H9 (cell line): ENCODE data around the gene MCF2L. TPM values are rescaled to one million over a fixed set of nuclear protein-coding genes. Genes with fewer than 3 reads are reported as not detected.

Experiments
- DNase-seq: peaks from one replicate; pipeline ENCODE4 v3.0.0-alpha.2; 2017
- H2AFZ ChIP-seq: one replicate; pipeline ENCODE4 v1.6.1; 2013; ENCODE audit warnings: mild to moderate bottlenecking, low read length, control low read depth, moderate library complexity
- H2AK5ac ChIP-seq: 2 replicates; pipeline ENCODE4 v1.6.1; 2013; ENCODE audit warnings: low read length, control low read depth, mixed read lengths; ENCODE audit not compliant: insufficient read length
- H2BK120ac ChIP-seq: one replicate; pipeline ENCODE4 v1.6.1; 2013; ENCODE audit warnings: low read depth, mild to moderate bottlenecking, low read length, control low read depth, inconsistent platforms; ENCODE audit not compliant: poor library complexity, severe bottlenecking
- H2BK12ac ChIP-seq: 2 replicates; pipeline ENCODE4 v1.6.1; 2013; ENCODE audit warnings: low read length, control low read depth, mixed read lengths, low read depth; ENCODE audit not compliant: insufficient read length
- H2BK15ac ChIP-seq: 2 replicates; pipeline ENCODE4 v1.6.1; 2013; ENCODE audit warnings: low read depth, low read length, control low read depth
- H2BK20ac ChIP-seq: one replicate; pipeline ENCODE4 v1.6.1; 2013; ENCODE audit warnings: low read depth, mild to moderate bottlenecking, low read length, control low read depth, inconsistent platforms; ENCODE audit not compliant: poor library complexity, severe bottlenecking
- H2BK5ac ChIP-seq: 2 replicates; pipeline ENCODE4 v1.6.1; 2013; ENCODE audit warnings: low read length, control low read depth, mixed read lengths; ENCODE audit not compliant: insufficient read length
- H3K14ac ChIP-seq: 2 replicates; pipeline ENCODE4 v1.6.1; 2013; ENCODE audit warnings: low read length, control low read depth; ENCODE audit not compliant: insufficient read depth
- H3K18ac ChIP-seq: 2 replicates; pipeline ENCODE4 v1.6.1; 2013; ENCODE audit warnings: low read depth, mild to moderate bottlenecking, mixed read lengths, low read length, control low read depth; ENCODE audit not compliant: insufficient read length
- H3K23ac ChIP-seq: 2 replicates; pipeline ENCODE4 v1.6.1; 2013; ENCODE audit warnings: low read length, control low read depth, mixed read lengths, low read depth; ENCODE audit not compliant: insufficient read length
- H3K23me2 ChIP-seq: 2 replicates; pipeline ENCODE4 v1.6.1; 2013; ENCODE audit warnings: low read depth, mild to moderate bottlenecking, mixed read lengths, low read length, control low read depth; ENCODE audit not compliant: insufficient read length, poor library complexity, severe bottlenecking
- H3K27ac ChIP-seq: 2 replicates; pipeline ENCODE4 v1.5.1; 2013; ENCODE audit warnings: low read length, control low read depth, mixed read lengths, low read depth; ENCODE audit not compliant: insufficient read length
- H3K27me3 ChIP-seq: 2 replicates; pipeline ENCODE4 v1.6.1; 2013; ENCODE audit warnings: low read length, control low read depth, inconsistent platforms; ENCODE audit not compliant: insufficient read depth
- H3K4ac ChIP-seq: 2 replicates; pipeline ENCODE4 v1.6.1; 2013; ENCODE audit warnings: low read depth, mild to moderate bottlenecking, control low read depth, inconsistent platforms, low read length, moderate library complexity
- H3K4me1 ChIP-seq: 2 replicates; pipeline ENCODE4 v1.6.1; 2013; ENCODE audit warnings: low read length, control low read depth, inconsistent platforms; ENCODE audit not compliant: insufficient read depth
- H3K4me2 ChIP-seq: 2 replicates; pipeline ENCODE4 v1.6.1; 2013; ENCODE audit warnings: low read length, control low read depth, mixed read lengths; ENCODE audit not compliant: insufficient read length, insufficient read depth
- H3K56ac ChIP-seq: 2 replicates; pipeline ENCODE4 v1.6.1; 2013; ENCODE audit warnings: low read depth, mild to moderate bottlenecking, mixed read lengths, low read length, control low read depth; ENCODE audit not compliant: insufficient read length
- H3K79me1 ChIP-seq: 2 replicates; pipeline ENCODE4 v1.6.1; 2013; ENCODE audit warnings: low read depth, mild to moderate bottlenecking, moderate library complexity, low read length, control low read depth, inconsistent platforms; ENCODE audit not compliant: insufficient read depth, poor library complexity, severe bottlenecking
- H3K79me2 ChIP-seq: 2 replicates; pipeline ENCODE4 v1.6.1; 2013; ENCODE audit warnings: low read length, control low read depth, inconsistent platforms; ENCODE audit not compliant: insufficient read depth
- H3K9ac ChIP-seq: 2 replicates; pipeline ENCODE4 v1.6.1; 2013; ENCODE audit warnings: low read length, control low read depth, mixed read lengths; ENCODE audit not compliant: insufficient read length; ENCODE audit errors: extremely low read depth
- H3K9me3 ChIP-seq: one replicate; pipeline ENCODE4 v1.6.1; 2013; ENCODE audit warnings: low read depth, low read length, inconsistent platforms; ENCODE audit not compliant: control insufficient read depth
- H3T11ph ChIP-seq: one replicate; pipeline ENCODE4 v1.6.1; 2013; ENCODE audit warnings: mild to moderate bottlenecking, low read length, control low read depth, inconsistent platforms
- H4K20me1 ChIP-seq: one replicate; pipeline ENCODE4 v1.6.1; 2013; ENCODE audit not compliant: control insufficient read depth, insufficient read length, insufficient read depth
- H4K5ac ChIP-seq: 2 replicates; pipeline ENCODE4 v1.6.1; 2013; ENCODE audit warnings: low read depth, mild to moderate bottlenecking, mixed read lengths, low read length, control low read depth; ENCODE audit not compliant: insufficient read length
- H4K8ac ChIP-seq: replicated peaks from 2 replicates; pipeline ENCODE4 v1.6.1; 2013; ENCODE audit warnings: low read length, control low read depth, mixed read lengths, low read depth; ENCODE audit not compliant: insufficient read length
- H4K91ac ChIP-seq: 2 replicates; pipeline ENCODE4 v1.6.1; 2013; ENCODE audit warnings: low read depth, mild to moderate bottlenecking, moderate library complexity, mixed read lengths, low read length, control low read depth; ENCODE audit not compliant: insufficient read length
- H3K27ac Mint-ChIP-seq, 3 experiments: 2 replicates in 2 of 3; 3 replicates in 1 of 3; pipeline ENCODE4 v1.8.0; 2020 to 2021; ENCODE audit warnings: mixed read lengths in 3 of 3, mild to moderate bottlenecking in 1 of 3, moderate library complexity in 1 of 3
- H3K27me3 Mint-ChIP-seq: 2 replicates; pipeline ENCODE4 v1.8.0; 2021; ENCODE audit warnings: low read depth, mild to moderate bottlenecking, moderate library complexity, mixed read lengths
- H3K36me3 Mint-ChIP-seq, 3 experiments: 2 replicates in 2 of 3; 3 replicates in 1 of 3; pipeline ENCODE4 v1.8.0; 2020 to 2021; ENCODE audit warnings: low read depth in 3 of 3, mixed read lengths in 3 of 3; ENCODE audit not compliant: insufficient read depth in 1 of 3
- H3K4me1 Mint-ChIP-seq, 2 experiments: 2 replicates each; pipeline ENCODE4 v1.8.0; 2020; ENCODE audit warnings: mixed read lengths in 2 of 2
- H3K4me3 Mint-ChIP-seq, 2 experiments: 2 replicates in 1 of 2; 3 replicates in 1 of 2; pipeline ENCODE4 v1.8.0; 2020 to 2021; ENCODE audit warnings: mild to moderate bottlenecking in 2 of 2, mixed read lengths in 2 of 2, moderate library complexity in 1 of 2
- H3K9me3 Mint-ChIP-seq, 2 experiments: 2 replicates in 1 of 2; 3 replicates in 1 of 2; pipeline ENCODE4 v1.8.0; 2020; ENCODE audit warnings: mild to moderate bottlenecking in 2 of 2, mixed read lengths in 2 of 2, moderate library complexity in 1 of 2
- CTCF ChIP-seq: fragments of 200-600 bp; sonication (generic); conservative IDR thresholded peaks from 3 replicates; pipeline ENCODE4 v1.8.0; 2021; ENCODE audit warnings: antibody characterized with exemption, mild to moderate bottlenecking
- WGBS: extraction: QIAGEN DNeasy Blood & Tissue Kit; methylation state at CpG from one replicate; pipeline ENCODE4 v1.1.7; 2013; ENCODE audit warnings: missing lambda C conversion rate, low lambda C conversion rate, mixed read lengths; ENCODE audit not compliant: insufficient read length; ENCODE audit errors: extremely low coverage; 5-methylcytosine and 5-hydroxymethylcytosine counted together
- total RNA-seq: library from RNA; stranded (reverse); gene quantifications from 2 replicates; pipeline ENCODE4 v1.2.1, GENCODE V29; 2021

MCF2L gene
- total RNA-seq, 1 experiment from 2014 or later: 18.5 TPM

- peaks cover 39% of the 10 kb centered on the region for H3K27me3 Mint-ChIP-seq
- peaks cover 3 to 5% (median 4%) of the 10 kb centered on the region in 3 experiments; a peak in 4 of 7 replicates for H3K36me3 Mint-ChIP-seq
- peaks cover 29% of the 10 kb centered on the region; the same call in 1 of the 2 replicates for H3K27me3 ChIP-seq
- H3K56ac ChIP-seq: no peak overlapping the region
- H2AK5ac ChIP-seq: no peak overlapping the region
- H3K27ac Mint-ChIP-seq: no peak overlapping the region
- H2BK20ac ChIP-seq: no peak overlapping the region
- TF ChIP-seq CTCF: no peak
- H3K79me2 ChIP-seq: no peaks in the 10 kb centered on the region
- no peak for DNase-seq
- H4K91ac ChIP-seq: no peak overlapping the region
- peaks cover 0 to 4% of the 10 kb centered on the region in 2 experiments; a peak in 1 of 4 replicates for H3K4me1 Mint-ChIP-seq
- no peak overlapping the region for H3K23ac ChIP-seq
- H3K9me3 Mint-ChIP-seq: peaks cover 3 to 8% of the 10 kb centered on the region in 2 experiments; a peak in 4 of 5 replicates
- no peaks in the 10 kb centered on the region for H4K20me1 ChIP-seq
- no peak overlapping the region for H3K14ac ChIP-seq
- H3K9me3 ChIP-seq: no peaks in the 10 kb centered on the region
- no peak overlapping the region for H3K18ac ChIP-seq
- no peak overlapping the region for H3K4ac ChIP-seq
- H2BK15ac ChIP-seq: no peak overlapping the region
- no peaks in the 10 kb centered on the region for H3K4me1 ChIP-seq
- H2BK5ac ChIP-seq: no peak overlapping the region
- no peak overlapping the region for H2BK120ac ChIP-seq
- H3K4me2 ChIP-seq: no peak overlapping the region
- H3K23me2 ChIP-seq: peaks cover 4% of the 10 kb centered on the region
- H3K4me3 Mint-ChIP-seq: no peak overlapping the region
- no peaks in the 10 kb centered on the region for H3K79me1 ChIP-seq
- no peak overlapping the region for H3T11ph ChIP-seq
- H4K5ac ChIP-seq: no peak overlapping the region
- no peak overlapping the region for H3K9ac ChIP-seq
- no peak overlapping the region for H2AFZ ChIP-seq
- no CpG with 5 or more reads among the region's 9 CpGs for WGBS
- H3K27ac ChIP-seq: no peak overlapping the region
- H2BK12ac ChIP-seq: no peak overlapping the region
- H4K8ac ChIP-seq: no peak overlapping the region
Observed at GRCh38 chr13:113112893-113113845, 144.2 kb downstream of the MCF2L start.
